Neural crest cell (in vitro differentiated cells): ENCODE results near the gene S100A4. TPM values are rescaled to one million over a fixed set of nuclear protein-coding genes. Genes with fewer than 3 reads are reported as not detected.

Experiments
- DNase-seq: peaks from one replicate; pipeline ENCODE4 v3.0.0; 2021; ENCODE audit warnings: low read depth, mixed read lengths, low spot score
- H3K27ac Mint-ChIP-seq: one replicate; pipeline ENCODE4 v1.8.0; 2021; ENCODE audit warnings: mild to moderate bottlenecking, mixed read lengths; ENCODE audit not compliant: unreplicated experiment
- H3K27me3 Mint-ChIP-seq: 2 replicates; pipeline ENCODE4 v1.8.0; 2021; ENCODE audit warnings: low read depth, mild to moderate bottlenecking, mixed read lengths
- H3K36me3 Mint-ChIP-seq: 2 replicates; pipeline ENCODE4 v1.8.0; 2021; ENCODE audit warnings: low read depth, mild to moderate bottlenecking, mixed read lengths
- H3K4me1 Mint-ChIP-seq: 2 replicates; pipeline ENCODE4 v1.8.0; 2021; ENCODE audit warnings: mixed read lengths
- H3K4me3 Mint-ChIP-seq: one replicate; pipeline ENCODE4 v1.8.0; 2021; ENCODE audit warnings: mild to moderate bottlenecking, mixed read lengths
- H3K9me3 Mint-ChIP-seq: 2 replicates; pipeline ENCODE4 v1.8.0; 2021; ENCODE audit warnings: mixed read lengths
- total RNA-seq: library from RNA; stranded (reverse); gene quantifications from 2 replicates; pipeline ENCODE4 v1.2.1, GENCODE V29; 2021
- TF ChIP-seq, protein P1 (sequence below): fragments of 200-600 bp; sonication (generic); conservative IDR thresholded peaks from 2 replicates; pipeline ENCODE4 v1.5.0; 2021; ENCODE audit warnings: antibody characterized with exemption, mild to moderate bottlenecking

The S100A4 gene
- total RNA-seq, 1 donor from 2014 or later: 11.7 TPM

DNA sequence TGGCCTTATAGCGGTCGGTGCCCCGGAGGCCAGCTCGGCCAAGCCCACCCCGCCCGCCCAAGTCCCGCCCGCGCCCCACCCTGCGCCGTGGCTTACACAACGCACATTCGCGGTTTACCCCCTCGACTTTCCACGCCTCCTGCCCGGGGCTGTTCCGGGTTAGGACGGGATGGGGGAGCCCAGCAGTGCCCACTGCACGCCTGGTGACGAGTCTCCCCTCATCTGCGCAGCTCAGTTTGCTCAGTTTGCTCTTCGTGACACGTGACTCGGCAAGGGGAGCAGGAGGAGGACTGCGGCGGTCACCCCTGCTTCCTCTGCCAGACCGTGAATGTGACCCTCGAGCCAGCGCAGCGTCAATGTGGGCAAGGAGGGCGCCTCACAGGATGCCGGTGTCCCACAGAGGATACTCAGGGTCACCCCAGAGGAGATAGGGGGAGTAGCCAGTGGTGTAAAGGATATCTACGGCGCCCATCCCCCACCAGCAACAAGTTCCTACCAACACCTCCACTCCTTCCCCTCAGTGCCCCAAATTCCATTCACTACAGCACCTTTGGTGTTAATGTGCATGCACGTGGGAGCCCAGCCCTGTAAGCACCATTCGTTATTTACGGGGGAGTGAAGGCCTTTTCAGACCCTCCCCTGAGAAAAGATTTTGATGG is 9.5 kb downstream of the S100A4 start:
- no peak overlapping the region for H3K27ac Mint-ChIP-seq

DNA sequence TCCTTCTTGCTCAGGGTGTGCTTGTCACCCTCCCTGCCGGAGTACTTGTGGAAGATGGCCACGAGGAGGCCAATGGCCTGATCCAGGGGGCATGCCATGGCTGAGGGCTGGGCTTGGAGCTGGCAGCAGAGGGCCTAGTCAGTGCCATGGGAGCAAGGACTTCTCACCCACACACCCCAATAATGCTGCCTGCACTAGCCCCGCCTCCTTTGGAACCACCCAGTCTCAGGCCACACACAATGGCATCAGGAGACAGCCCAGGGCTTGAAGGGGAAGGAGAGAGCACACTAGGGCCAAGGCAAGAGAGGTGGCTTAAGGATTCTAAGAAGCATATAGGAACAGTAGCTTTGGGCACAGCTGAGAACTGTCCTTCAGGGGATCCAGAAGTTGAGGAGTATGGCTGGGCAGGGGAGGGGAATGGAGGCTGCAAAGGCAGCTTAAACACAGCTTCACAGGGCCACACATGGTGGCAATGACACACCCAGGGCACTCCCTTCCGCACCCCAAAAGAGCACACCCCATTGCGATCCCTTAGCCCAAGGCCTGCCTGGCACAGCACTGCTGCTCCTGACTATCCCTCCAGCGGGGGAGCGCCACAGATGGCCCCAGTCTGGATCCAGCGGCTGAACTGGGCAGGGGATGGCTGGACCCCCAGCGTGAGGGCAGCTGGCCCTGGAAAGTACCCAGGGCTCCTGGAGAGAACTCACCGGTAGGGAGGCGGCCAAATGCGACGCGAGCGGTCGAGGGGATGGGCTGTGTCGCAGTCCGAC is 10.2 kb downstream of the S100A4 start, which contains the start of gene S100A6:
Gene S100A6, minus strand, starts transcription at position 750 of the 770 bp plus-strand sequence. Its CDS starts 652 bp downstream, at position 98.
- Mint-ChIP-seq H3K27ac (peak within 1 kb of the TSS; percentile 43), H3K9me3 (no peaks in the 10 kb centered on the region), H3K27me3 (no peaks in the 10 kb centered on the region), H3K4me3 (no peak within 1 kb of the TSS), H3K4me1 (peaks cover 27% of the 10 kb centered on the region), H3K36me3 (no peaks in the 10 kb centered on the region)
- TF ChIP-seq, protein P1, sequence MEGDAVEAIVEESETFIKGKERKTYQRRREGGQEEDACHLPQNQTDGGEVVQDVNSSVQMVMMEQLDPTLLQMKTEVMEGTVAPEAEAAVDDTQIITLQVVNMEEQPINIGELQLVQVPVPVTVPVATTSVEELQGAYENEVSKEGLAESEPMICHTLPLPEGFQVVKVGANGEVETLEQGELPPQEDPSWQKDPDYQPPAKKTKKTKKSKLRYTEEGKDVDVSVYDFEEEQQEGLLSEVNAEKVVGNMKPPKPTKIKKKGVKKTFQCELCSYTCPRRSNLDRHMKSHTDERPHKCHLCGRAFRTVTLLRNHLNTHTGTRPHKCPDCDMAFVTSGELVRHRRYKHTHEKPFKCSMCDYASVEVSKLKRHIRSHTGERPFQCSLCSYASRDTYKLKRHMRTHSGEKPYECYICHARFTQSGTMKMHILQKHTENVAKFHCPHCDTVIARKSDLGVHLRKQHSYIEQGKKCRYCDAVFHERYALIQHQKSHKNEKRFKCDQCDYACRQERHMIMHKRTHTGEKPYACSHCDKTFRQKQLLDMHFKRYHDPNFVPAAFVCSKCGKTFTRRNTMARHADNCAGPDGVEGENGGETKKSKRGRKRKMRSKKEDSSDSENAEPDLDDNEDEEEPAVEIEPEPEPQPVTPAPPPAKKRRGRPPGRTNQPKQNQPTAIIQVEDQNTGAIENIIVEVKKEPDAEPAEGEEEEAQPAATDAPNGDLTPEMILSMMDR: no peak
- no peak for DNase-seq

More for the DNA sequence above, 9.5 kb downstream of the S100A4 start:
- H3K27me3 Mint-ChIP-seq: no peaks in the 10 kb centered on the region
- no peaks in the 10 kb centered on the region for H3K36me3 Mint-ChIP-seq
- H3K4me1 Mint-ChIP-seq: peaks cover 27% of the 10 kb centered on the region
- TF ChIP-seq, protein P1: no peak
- H3K4me3 Mint-ChIP-seq: no peak overlapping the region
- no peaks in the 10 kb centered on the region for H3K9me3 Mint-ChIP-seq
- DNase-seq: no peak

DNA sequence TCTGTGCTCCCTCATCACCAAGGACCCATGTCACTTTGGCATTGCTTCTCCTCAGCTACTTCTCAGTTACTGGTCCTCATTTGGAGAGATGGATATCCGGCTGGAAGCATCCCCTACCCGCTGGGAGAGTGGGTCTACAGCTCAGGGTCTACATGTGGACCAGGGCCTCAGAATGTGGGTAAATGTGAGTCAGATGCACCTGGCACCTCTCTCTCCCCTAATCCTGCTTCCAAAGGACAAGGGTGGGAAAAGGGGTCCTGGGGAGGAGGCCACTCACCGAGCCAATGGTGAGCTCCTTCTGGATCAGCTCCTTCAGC is 10.7 kb downstream of the S100A4 start:
- TF ChIP-seq, protein P1: no peak
- H3K4me1 Mint-ChIP-seq: peaks cover 27% of the 10 kb centered on the region
- no peak overlapping the region for H3K27ac Mint-ChIP-seq

DNA sequence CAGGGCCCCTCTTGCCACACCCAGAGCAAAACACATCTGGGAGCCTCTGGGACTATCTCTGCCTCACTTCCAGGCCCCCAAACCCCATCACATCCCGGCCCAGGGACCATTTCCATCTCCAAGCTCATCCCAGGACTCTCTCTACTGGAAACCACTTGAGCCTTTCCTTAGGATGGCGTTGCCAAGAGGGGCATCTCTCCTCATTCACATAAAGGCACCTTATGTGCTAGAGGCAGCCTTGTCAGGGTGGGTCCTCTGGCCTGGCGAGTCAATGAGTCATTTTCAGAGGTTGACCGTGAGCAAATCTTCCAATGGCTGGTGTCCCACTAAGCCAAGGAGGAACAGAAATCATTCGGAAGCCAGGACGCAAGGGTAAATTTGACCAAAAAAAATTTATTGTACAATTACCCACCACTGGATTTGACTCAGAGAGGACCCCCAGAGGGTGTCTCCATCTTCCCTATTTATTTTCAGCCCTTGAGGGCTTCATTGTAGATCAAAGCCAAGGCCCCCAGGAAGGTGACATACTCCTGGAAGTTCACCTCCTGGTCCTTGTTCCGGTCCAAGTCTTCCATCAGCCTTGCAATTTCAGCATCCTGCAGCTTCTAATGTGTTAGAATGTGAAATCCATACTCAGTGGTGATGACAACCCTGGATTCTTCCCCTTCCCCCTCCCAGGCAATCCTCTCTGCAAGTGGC is 11.2 kb downstream of the S100A4 start:
- H3K4me3 Mint-ChIP-seq: no peak overlapping the region
- no peak overlapping the region for H3K27ac Mint-ChIP-seq
- H3K36me3 Mint-ChIP-seq: no peaks in the 10 kb centered on the region
- no peak for DNase-seq
- H3K4me1 Mint-ChIP-seq: peaks cover 27% of the 10 kb centered on the region
- H3K9me3 Mint-ChIP-seq: no peaks in the 10 kb centered on the region
- TF ChIP-seq, protein P1: no peak
- H3K27me3 Mint-ChIP-seq: no peaks in the 10 kb centered on the region

More for the DNA sequence above, 10.7 kb downstream of the S100A4 start:
- H3K4me3 Mint-ChIP-seq: no peak overlapping the region
- DNase-seq: no peak
- no peaks in the 10 kb centered on the region for H3K9me3 Mint-ChIP-seq
- H3K27me3 Mint-ChIP-seq: no peaks in the 10 kb centered on the region
- H3K36me3 Mint-ChIP-seq: no peaks in the 10 kb centered on the region

DNA sequence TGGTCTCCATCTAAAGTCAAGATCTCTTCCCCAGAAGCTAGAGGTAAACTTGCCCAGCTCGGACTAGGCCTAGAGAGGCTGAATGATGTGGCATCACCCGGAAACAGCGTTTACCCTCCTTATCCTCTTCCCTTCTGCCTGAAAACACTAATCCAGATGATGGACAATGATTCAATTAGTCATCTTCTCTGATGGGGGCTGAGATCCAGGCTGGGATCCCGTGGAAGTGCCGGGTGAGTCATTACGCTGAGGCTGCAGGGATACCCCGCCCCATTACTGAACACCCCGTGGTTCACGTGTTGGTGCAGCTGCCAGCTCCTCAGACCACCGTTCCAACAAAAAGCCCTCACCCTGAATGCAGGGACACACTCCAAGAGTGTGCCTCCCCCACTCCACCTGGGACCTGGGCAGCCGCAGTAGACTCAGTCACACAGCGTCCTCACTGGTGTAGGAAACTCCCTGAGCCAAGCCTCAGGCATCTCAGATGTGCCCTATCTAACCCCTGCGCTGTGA is 11.9 kb downstream of the S100A4 start:
- Mint-ChIP-seq H3K36me3 (no peaks in the 10 kb centered on the region), H3K4me1 (peaks cover 27% of the 10 kb centered on the region), H3K4me3 (no peak overlapping the region), H3K27ac (no peak overlapping the region), H3K27me3 (no peaks in the 10 kb centered on the region), H3K9me3 (no peaks in the 10 kb centered on the region)
- no peak for DNase-seq
- TF ChIP-seq, protein P1: no peak
